Tibial nerve (tissue), 3 donors: Measurements from ENCODE around the gene MAFG.

Experiments
- POLR2A ChIP-seq, 2 donors: fragments of 450-650 bp; IDR thresholded peaks; one replicate each; pipeline ENCODE4 v1.6.1; 2017; ENCODE audit warnings: antibody characterized with exemption in 2 of 2, mild to moderate bottlenecking in 2 of 2, moderate library complexity in 2 of 2
- TF ChIP-seq, protein P1 (sequence below), 5 experiments: fragments of 200-600 bp in 3 of 5; fragments of 450-650 bp in 2 of 5; sonication (generic) in 3 of 5; IDR thresholded peaks; one replicate each; pipeline ENCODE4 v1.5.1; 2016 to 2019; ENCODE audit warnings: antibody characterized with exemption in 5 of 5, mild to moderate bottlenecking in 3 of 5, moderate library complexity in 2 of 5

DNA sequence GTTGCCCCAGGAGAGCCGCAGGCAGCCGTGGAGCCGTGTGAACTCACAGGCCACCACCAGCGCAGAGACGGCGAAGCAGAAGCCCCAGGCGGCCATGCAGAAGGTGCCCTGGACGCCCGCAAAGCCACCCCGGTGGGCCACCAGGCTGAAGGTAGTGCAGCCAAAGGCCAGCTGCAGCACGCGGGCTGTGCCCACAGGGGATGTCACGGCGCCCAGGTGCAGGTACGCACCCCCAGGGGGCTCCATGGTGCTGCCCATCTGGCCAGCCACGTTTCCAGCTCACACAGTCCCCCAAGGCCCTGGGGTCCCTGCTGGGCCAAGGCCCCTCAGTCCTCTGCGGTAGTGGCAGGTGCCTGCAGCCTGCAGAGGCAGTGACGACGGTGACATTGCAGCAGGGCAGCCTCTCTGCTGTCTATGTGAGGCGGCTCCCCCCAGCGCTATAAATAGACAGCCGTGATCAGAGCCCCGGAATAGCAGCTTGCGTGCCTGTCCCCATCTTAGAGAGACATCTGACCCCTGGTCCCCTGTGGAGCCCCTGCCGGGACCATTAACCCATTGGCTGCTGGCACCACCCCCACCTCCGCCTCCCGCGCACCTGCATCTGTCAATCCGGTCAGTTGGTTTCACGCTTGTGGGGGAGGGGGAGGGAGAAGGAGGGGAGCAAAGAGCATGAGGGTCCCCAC is 14.1 kb upstream of the MAFG start:
- TF ChIP-seq, protein P1, sequence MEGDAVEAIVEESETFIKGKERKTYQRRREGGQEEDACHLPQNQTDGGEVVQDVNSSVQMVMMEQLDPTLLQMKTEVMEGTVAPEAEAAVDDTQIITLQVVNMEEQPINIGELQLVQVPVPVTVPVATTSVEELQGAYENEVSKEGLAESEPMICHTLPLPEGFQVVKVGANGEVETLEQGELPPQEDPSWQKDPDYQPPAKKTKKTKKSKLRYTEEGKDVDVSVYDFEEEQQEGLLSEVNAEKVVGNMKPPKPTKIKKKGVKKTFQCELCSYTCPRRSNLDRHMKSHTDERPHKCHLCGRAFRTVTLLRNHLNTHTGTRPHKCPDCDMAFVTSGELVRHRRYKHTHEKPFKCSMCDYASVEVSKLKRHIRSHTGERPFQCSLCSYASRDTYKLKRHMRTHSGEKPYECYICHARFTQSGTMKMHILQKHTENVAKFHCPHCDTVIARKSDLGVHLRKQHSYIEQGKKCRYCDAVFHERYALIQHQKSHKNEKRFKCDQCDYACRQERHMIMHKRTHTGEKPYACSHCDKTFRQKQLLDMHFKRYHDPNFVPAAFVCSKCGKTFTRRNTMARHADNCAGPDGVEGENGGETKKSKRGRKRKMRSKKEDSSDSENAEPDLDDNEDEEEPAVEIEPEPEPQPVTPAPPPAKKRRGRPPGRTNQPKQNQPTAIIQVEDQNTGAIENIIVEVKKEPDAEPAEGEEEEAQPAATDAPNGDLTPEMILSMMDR (IDR thresholded peaks at IDR 0.05): no peak
- no peak for TF ChIP-seq POLR2A (IDR thresholded peaks at IDR 0.05)
